ENCODE measurements around the gene CENPF.
"Not testable (repeated sequence)": the region's sequence is repeated elsewhere in the genome, so short reads cannot be mapped to it uniquely, and the experiment has no call there.

- not testable (repeated sequence) for TF ChIP-seq CTCF (IDR thresholded peaks at IDR 0.05); ZFX (IDR thresholded peaks at IDR 0.05; ENCODE audit: borderline replicate concordance)
Observed at GRCh38 chr1:214605484-214605883, 2.5 kb downstream of the CENPF start.
